GM19395 (cell line): Measurements from ENCODE around the gene SDHB.

Experiments used
- ATAC-seq: cut with Tn5 transposase; IDR thresholded peaks from one replicate; pipeline ENCODE4 v1.9.1; 2021; ENCODE audit warnings: mild to moderate bottlenecking, moderate library complexity; ENCODE audit not compliant: unreplicated experiment

The SDHB gene

DNA sequence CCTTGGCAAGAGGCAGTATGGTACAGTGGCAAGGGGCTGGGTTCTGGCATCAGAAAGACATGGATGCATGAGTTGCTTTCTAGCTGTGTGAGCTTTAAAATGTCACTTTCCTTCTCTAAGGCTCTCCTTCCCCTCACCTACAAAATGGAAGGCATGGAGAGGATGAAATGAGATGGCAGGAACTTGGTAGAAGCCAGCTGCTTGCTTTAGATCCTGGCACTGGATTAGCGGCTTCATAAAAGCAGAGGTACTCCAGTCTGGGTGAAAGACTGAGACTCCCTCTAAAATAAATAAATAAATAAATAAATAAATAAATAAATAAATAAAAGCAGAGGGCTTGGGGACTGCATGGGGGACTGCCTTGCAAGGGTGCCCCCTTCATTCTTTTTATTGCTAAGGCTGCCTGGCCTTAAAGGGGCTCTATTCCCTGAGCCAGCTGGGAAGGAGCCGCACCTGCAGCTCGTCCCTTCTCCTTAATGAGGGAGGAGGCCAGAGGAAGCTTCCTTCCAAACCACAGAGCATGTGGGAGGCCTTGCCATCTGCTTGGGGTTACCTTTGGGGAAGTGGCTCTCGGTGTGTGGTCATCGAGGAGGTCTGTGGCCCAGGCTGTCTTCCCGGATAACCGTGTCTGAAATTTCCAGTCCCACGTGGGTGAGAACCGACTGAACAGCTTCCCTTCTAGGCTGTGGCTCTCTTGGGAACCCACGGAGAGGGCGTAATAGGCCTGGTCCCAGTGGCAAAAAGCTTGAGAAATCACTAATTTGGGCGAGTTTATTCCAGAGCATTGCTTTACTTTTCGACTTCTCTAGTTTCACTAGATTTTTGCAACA lies 40.1 kb downstream of the SDHB start:
- ATAC-seq: no peak

DNA sequence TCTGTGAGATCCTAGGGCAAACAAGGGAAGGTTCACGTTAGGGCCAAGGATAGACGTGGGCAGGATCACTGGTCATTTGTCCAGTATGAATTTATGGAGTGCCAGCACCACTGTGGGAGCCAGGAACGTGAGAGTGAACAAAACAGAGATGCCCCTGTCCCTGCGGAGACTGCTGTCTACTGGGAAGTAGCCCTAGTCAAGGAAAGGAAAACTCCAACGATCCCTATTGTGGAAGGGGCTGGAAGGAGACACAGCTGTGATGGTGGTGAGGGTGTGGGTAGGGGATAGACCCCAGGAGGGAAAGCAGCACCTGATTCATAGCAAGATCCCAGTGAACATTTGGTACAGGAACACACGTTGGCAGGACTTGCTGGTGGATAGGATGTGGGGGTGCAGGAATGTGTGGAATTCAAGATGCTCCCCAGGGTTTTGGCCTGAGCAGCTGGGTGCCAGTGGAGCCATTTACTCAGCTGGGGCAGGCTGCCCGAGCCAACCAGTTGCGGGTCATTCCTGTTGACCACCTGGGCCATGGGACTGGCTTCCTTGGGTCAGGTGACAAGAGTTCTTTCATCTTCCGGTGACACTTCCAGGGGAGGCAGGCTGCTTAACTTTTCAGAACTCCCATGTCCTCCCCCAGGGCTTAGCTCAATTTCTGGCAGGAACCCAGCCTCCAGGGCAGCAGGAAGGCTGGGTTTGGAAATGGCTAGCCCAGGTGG lies 40.9 kb downstream of the SDHB start:
- no peak for ATAC-seq

DNA sequence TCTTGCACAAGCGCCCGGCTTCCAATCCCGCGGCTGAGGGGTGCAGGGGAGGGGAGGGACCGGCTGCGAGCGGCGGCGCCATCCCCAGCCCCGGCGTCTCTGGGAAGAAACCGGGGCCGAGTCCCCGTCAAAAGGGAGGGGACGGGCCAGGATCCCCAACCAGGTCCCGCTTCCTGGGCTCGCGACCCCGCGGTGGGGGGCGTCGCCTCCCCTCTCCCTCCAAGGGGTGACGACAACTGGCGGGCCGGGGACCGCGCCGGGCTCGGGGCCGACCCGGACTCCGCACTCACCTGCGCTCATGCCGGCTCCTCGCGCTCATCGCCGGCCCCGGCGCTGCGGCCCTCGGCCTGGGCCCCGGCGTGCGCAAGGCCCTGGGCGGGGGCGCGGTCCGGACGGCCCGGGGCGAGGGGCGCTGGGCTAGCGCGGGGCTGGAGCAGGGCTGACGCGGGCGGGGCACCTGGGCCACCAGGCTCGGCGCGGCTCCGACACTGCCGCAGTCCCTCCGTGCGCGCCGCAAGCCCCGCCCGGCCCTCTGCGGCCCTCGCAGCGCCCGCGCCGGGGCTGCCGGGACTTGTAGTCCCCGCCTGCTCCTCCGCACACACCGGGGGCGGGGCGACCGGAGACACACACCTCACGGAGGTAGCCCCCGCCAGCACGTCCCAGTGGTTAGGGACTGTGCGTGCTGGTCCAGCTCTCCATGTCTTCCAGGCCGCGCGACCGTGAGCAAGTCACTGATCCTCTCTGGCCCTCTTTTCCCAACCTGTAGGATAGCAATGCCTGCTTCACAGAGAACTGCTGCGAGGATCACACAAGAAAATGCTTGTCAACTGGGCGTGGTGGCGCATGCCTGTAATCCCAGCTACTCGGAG lies 42.2 kb downstream of the SDHB start, which contains the start of gene ATP13A2:
ATP13A2 (minus strand) TSS at position 490 of the 869 bp plus-strand sequence; CDS start at position 300, 190 bp downstream.
- ATAC-seq: peak; percentile 87

DNA sequence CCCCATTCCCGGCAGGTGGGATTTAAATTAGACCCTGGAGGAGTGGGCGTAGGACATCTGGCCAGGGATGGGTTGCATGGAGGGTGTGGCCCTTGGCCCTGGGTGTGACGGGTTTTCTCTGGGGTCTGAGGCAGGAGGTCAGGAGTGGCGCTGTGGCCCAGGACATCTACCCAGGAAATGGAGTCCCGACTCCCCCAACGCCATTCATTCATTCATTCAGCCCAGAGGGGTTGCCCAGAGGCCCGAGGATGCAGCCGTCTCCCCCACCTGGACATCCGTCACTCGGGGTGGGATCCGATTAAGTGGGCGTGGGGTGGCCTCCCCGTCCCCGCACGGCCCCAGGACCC lies 42.8 kb downstream of the SDHB start:
- peak; percentile 12 for ATAC-seq

DNA sequence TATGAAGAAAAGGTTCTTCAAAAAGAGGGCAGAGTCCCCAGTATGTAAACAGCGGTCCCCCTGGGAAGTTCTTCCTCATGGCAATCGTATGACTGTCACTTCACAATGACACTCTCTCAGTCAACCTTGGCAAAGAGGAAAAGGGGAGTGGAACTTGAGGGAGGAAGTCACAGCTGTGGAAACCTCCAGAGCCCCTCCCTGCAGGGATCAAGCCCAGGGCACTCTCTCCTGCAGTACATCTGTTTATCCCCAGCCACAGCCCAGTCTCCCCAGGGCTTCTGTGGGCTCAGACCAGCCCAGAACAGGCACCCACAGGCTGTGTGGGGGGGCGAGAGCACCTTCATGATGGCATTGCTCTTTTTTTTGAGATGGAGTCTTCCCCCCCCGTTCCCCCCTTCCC lies 44.1 kb downstream of the SDHB start:
- ATAC-seq: no peak

DNA sequence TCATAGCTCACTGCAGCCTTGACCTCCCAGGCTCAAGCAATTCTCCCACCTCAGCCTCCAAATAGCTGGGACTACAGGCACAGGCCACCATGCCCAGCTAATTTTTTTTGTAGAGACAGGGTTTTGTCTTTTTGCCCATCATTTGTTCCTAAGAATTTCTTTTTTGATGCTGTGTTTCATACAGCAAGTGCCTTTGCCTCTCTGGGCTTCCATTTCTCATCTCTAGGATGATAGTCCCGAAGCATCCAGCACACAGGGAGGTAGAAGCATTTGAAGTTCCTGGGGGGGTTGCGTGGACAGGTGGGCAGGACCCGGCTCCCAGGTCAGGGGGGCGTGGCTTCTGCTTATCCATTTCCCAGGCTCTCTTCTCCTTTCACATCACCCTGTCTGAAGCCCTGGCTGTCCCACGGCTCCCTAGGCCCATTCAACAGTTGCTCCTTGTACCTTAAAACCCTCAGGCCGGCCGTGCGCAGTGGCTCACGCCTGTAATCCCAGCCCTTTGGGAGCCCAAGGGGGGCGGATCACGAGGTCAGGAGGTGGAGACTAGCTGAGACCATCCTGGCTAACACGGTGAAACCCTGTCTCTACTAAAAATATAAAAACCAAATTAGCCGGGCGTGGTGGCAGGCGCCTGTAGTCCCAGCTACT lies 45.5 kb downstream of the SDHB start:
- ATAC-seq: no peak

DNA sequence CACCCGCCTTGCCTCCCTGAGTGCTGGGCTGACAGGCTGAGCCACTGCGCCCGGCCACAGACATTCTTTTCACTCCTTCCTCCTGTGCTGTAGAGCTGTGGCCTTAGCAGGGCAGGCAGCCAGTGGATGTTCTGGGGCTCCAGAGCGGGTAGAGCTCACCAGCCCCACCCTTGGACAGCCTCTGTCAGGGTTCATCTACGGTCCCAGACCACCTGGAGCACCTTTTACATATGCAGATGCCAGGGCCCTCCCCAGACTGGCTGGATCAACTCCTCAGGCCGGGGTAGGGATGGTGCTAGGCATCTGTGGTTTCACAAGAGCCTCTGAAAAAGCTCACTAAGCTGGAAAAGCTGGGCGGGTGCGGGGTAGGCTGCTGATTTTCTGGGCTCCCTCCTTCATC lies 46.7 kb downstream of the SDHB start:
- ATAC-seq: no peak

DNA sequence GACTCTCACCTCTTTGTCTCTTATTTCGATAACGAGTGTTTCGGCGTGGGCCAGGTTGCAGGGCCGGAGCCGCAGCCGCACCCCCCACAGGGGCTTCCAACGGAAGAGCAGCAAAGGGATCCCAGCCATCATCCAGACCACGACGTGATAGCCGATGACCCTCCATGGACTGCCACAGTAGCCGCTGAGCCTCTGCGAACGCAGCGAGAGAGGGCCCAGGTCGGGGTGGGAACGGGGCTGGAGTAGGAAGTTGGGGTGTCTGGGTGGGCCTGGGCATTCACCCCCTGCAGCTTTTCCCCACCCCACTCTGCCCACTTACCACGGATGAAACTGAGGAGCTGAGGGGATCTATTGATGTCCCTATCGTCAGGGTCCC lies 48.5 kb downstream of the SDHB start:
- no peak for ATAC-seq

DNA sequence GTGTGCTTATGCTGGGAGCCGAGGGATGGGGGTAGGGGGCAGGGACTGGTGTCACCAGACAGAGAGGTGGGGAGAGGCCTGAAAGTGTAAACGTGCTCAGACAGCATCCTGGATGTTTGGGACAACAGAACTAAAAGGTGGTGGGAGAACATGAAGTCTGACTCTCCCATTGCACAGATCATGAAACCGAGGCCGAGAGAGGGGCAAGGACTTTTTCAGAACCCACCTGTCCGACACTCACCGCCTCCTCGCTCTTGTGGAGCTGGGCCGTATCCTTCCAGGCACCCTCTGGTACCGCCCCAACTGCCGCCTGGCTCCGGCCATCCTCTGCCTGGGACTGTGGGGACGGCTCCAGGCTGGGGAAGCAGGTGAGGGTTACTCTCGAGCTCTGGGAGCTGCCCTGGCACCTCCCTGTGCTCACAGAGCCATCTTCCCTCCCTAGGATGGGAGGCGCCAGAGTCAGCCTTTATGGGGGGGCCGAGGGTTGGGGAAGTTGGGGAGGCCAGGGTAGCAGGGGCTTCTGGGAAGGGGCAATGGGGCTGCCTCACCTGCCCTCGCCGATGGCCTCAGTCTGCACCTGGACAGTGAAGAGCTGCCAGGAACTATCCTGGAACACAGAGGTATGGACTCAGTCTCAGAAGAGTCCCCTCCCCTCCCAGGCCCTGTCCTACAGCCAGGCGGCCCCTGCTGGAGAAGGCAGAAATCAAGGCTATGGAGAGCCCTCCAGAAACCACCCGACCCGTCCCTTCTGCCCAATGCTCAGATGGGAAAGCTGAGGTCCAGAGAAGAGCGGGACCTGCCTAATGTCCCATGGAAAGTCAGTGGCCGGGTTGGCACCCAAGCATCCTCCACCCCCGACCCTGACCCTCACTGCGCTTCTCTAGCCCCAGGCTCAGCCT lies 49.1 kb downstream of the SDHB start:
- ATAC-seq: no peak

DNA sequence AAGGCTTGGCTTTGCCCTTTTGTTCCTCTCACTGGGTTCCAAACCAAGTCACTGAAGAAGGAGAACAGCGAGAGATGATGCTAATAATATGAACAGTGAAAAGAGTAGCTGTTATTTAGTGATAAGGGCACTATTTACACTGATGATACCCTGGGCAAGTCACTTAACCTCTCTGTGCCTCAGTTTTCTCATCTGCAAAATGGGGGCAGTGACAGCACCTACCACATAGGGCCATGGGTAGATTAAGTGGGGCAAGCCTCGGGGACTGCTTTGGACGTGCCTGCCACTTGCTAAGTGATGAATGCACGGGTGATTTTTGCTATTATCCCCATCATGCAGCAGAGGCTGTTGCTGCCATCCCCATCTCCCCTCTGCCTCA lies 51.3 kb downstream of the SDHB start:
- ATAC-seq: no peak

DNA sequence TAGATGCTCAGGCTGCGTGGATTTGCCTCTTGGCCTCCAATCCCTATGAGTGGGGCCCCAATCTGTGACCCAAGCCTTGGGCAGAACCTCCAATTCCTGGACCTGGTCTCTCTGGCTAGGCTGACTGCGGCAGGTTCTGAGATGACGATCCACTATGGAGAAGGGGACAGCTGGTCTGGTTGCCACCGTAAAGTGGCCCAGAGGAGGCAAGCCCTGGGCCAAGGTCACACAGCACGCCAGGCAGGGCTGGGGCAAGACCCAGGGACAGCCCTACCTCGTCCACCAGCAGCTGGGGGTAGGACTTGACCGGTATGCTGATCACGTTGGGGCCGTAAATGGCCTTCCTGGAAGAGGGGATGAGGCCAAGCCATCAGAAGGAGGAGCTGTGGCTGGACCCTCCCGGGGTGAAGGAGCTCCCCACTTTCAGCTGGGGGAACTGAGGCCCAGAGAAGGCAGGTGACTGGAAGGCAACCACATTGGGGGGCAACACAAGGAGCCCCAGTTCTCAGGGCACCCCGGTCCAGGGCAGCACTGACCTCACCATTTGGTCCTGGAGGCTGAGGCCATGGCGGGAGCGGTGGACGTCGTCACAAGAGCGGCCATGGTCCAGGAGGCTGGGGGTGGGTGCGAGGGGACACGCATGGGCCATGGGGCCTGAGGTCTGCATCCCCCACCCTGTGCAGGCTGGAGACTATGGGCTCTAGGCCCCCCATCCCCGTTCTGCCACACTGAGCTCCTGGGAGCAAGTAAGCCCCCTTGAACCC lies 51.9 kb downstream of the SDHB start:
- ATAC-seq: no peak

DNA sequence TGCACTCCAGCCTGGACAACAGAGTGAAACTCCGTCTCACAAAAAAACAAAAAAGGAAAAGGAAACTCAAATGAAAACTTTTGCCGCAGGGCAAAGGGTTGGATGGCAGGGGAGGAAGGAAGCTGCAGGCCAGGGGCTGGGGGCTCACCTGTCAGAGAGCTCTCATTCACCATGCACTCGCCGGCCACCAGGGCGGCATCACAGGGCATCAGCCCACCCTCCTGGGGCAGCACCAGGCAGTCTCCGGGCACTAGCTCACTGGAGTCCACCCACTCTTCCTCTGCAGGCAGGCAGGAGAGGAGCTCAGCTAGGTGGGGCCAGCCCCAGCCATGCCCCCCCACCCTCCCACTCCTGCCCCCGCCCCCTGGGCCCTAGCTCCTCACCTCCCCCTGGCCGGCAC lies 54.0 kb downstream of the SDHB start:
- ATAC-seq: no peak

DNA sequence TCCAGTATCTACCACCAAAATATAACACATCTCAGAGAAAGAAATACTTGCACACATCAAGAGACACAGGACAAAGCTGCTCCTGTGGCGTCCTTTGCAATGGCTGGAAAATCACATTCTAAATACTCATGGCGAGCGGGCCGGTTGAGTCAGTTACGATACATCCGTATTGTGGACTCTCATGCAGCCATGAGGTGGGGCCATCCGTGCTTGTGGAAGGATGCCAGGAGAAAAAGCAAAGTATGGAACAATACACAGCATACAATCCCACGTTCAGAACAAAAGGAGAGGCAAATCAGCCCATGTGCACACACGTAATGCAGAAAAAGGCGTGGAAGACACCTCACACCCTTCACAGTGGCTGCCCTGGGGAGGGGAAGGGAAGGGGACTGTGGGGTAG lies 55.2 kb downstream of the SDHB start:
- no peak for ATAC-seq

DNA sequence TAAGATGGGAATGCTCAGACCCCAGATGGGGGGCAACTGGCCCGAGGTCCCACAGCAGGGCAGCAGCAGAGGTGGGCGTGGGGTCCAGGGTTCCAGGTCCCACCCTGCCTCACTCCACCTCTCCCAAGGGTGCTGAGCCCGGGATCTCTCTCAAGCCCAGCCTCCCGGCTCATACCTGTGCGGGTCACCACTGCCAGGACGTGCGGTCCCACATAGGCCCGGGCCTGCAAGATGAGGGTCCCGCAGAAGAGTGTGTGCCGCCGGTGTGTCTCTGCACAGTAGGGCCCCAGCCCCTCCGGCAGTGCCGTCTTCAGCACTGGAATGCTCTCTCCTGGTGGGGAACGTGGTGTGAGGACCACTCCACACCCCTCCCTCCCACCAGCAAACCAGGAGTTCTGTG lies 57.0 kb downstream of the SDHB start:
- ATAC-seq: no peak

DNA sequence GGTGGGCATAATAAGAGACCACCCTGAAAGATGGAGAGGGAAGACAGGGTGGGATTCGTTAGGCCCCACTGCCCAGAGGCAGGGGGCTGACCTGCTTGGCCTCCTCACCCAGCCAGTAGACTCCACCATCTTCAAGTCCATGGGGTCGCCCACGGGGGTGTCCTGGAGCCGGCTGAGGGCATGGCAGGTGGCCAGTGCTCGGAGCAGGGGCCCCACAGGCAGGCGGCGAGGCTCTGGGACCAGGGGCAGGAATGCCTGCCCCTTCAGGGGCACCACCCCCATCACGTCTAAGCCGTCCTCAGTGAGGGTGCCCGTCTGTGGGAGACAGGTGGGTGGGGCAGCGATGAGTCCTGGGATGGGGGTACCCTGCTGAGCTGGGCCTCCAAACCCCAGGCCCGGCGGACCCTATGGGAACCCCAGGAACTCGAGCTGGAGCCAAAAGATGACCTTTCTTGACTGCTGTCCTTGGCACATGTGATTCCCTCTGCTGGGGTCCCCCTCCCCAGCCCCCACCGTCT lies 60.3 kb downstream of the SDHB start:
- no peak for ATAC-seq

DNA sequence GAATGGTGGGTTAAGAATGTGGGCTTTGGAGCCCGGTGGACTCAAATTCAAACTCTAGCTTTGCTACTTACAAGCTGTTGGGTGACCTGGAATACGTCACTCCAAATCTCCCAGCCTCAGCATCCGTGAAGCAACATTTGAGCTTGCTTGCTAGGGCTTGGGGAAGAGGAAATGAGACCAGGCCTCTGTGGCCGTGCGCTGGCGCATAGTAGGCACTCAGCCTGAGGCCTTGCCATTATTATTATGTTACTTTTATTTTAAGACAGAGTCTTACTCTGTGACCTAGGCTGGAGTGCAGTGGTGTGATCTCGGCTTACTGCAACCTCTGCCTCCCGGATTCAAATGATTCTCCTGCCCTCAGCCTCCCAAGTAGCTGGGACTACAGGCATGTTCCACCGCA lies 61.2 kb downstream of the SDHB start:
- ATAC-seq: no peak

DNA sequence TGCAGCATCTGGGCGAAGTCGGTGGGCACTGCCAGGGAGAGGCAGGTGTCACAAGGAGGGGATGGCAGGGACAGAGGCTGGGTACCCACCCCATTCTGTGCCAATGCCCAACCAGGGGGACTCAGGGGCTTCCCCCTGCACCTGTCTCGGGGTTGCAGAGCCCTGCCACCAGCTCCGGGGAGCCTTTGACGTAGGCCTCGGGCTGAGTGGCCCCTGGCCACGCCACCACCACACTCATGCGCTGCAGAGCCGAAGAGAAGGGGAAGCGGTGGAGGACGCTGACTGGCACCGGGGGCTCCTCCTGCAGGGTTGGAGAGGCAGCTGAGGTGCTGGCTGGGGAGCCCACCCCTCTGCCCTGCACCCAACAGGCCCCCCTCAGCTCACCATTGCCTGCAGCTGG lies 61.7 kb downstream of the SDHB start:
- no peak for ATAC-seq

DNA sequence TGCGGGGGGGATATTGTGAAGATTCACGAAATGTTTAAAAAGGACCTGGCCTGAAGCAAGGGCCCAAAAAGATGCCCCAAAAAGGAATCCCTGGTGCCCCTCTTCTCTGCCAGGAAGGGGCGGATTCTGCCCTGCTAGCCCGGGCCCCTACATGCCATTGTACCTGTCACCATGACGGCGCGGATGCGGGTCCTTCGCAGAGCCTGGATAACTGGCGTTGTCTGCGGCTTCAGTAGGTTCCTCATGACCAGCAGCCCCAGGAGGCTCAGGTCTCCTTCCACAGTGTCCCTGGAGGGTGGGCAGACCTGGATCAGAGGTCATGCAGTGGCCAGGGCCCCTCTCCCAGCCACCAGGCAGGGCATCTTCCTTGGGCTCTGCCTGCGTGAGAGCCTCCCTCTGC lies 62.3 kb downstream of the SDHB start:
- ATAC-seq: no peak
